ENCODE data around the gene NOC4L.

Gene NOC4L

DNA sequence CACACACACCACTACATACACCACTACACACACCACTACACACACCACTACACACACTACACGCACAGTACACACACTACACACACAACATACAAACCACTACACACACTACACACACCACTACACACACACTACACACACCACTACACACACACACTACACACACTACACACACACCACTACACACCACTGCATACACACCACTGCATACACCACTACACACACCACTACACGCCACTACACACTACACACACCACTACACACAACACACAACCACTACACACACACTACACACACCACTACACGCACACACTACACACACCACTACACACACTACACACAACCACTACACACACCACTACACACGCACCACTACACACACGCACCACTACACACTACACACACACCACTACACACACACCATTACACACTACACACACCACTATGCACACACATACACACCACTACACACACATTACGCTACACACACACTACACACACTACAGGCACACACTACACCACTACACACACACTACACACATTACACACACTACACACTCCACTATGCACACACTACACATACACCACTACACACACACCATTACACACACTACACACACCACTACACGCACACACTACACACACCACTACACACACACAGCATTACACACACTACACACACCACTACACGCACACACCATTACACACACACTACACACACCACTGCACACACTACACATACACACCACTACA, 12.5 kb downstream of the NOC4L start:
- Histone ChIP-seq H3K4me3 (ENCODE audit: low read length in 2 of 2) (no peak overlapping the region), H3K4me1 (ENCODE audit: control insufficient read depth in 2 of 2, insufficient read depth in 2 of 2, low read length in 2 of 2) (peaks cover 4 to 6% of the 10 kb centered on the region in 2 donors), H3K27ac (ENCODE audit: low read depth in 2 of 2, low read length in 2 of 2) (no peak overlapping the region), H3K36me3 (ENCODE audit: control insufficient read depth in 2 of 2, insufficient read depth in 2 of 2, low read length in 2 of 2) (peaks cover 19% of the 10 kb centered on the region in 2 donors), H3K9me3 (ENCODE audit: control insufficient read depth in 2 of 2, low read length in 2 of 2) (no peaks in the 10 kb centered on the region), H3K9ac (ENCODE audit: low read depth in 1 of 2, low read length in 2 of 2) (no peak overlapping the region), H3K27me3 (ENCODE audit: control insufficient read depth in 2 of 2, insufficient read depth in 2 of 2, low read length in 2 of 2) (no peaks in the 10 kb centered on the region)

DNA sequence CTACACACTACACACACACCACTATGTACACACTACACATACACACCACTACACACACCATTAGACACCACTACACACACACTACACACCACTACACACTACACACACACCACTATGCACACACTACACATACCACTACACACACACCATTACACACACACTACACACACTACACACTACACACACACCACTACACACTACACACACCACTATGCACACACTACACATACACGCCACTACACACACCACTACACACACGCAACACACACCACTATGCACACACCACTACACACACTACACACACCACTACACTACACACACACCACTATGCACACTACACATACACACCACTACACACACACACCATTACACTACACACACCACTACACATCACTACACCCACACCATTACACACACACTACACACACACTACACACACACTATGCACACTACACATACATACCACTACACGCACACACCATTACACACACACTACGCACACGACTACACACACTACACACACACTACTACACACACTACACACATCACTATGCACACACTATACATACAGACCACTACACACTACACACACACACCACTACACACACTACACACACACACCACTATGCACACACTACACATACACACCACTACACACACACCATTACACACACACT, 13.6 kb downstream of the NOC4L start:
- Histone ChIP-seq H3K36me3 (ENCODE audit: control insufficient read depth in 2 of 2, insufficient read depth in 2 of 2, low read length in 2 of 2) (peaks cover 19% of the 10 kb centered on the region in 2 donors), H3K4me3 (ENCODE audit: low read length in 2 of 2) (no peak overlapping the region), H3K27ac (ENCODE audit: low read depth in 2 of 2, low read length in 2 of 2) (no peak overlapping the region), H3K4me1 (ENCODE audit: control insufficient read depth in 2 of 2, insufficient read depth in 2 of 2, low read length in 2 of 2) (peaks cover 4 to 6% of the 10 kb centered on the region in 2 donors), H3K9me3 (ENCODE audit: control insufficient read depth in 2 of 2, low read length in 2 of 2) (no peaks in the 10 kb centered on the region), H3K9ac (ENCODE audit: low read depth in 1 of 2, low read length in 2 of 2) (no peak overlapping the region), H3K27me3 (ENCODE audit: control insufficient read depth in 2 of 2, insufficient read depth in 2 of 2, low read length in 2 of 2) (no peaks in the 10 kb centered on the region)

DNA sequence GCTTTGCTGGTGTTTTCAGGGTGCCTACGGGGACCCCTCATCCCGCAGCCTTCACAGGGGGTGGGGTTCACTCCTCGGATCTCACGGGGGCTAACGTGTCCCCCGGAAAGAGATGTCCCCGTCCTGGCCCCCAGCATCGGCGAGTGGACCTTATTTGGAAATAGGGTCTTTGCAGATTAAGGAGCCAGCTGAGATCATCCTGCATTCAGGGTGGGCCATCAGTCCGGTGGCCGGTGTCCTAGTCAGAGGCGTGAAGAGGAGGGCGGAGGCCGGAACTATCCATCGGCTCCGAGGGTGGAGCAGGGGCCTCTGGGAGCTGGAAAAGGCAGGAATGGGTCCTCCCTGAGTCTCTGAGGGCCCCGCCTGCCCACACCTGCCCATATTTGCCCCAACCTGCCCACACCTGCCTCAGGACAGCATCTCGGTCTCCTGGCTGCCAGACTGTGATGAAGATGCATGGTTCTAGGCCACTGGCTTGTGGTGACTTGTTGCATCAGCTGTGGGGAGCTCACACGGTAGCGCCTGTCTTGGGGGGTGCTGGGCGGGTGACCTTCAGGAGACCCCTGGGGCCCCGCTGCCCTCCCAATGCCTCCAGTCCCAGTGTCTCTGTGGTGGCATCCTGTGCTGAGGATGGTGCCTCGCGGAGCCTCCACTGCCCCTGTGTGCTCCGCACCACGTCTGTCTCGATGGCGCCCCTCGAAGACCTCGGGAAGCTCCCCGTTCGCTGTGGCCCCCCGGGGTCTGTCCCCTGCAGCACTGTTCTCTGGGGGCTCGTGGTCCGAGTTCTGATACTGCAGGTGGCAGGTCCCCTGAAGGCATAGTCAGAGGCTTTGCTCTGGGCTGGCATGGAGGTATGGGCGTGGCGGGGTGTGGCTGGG, 14.7 kb downstream of the NOC4L start:
- peaks cover 3 to 5% of the 10 kb centered on the region in 2 donors for H3K4me1 ChIP-seq (ENCODE audit: control insufficient read depth in 2 of 2, insufficient read depth in 2 of 2, low read length in 2 of 2)
- no peaks in the 10 kb centered on the region for H3K27me3 ChIP-seq (ENCODE audit: control insufficient read depth in 2 of 2, insufficient read depth in 2 of 2, low read length in 2 of 2)
- H3K27ac ChIP-seq (ENCODE audit: low read depth in 2 of 2, low read length in 2 of 2), result no peak overlapping the region
- H3K36me3 ChIP-seq (ENCODE audit: control insufficient read depth in 2 of 2, insufficient read depth in 2 of 2, low read length in 2 of 2), result peaks cover 19% of the 10 kb centered on the region in 2 donors
- H3K9ac ChIP-seq (ENCODE audit: low read depth in 1 of 2, low read length in 2 of 2), result no peak overlapping the region
- no peak overlapping the region for H3K4me3 ChIP-seq (ENCODE audit: low read length in 2 of 2)
- H3K9me3 ChIP-seq (ENCODE audit: control insufficient read depth in 2 of 2, low read length in 2 of 2), result no peaks in the 10 kb centered on the region

DNA sequence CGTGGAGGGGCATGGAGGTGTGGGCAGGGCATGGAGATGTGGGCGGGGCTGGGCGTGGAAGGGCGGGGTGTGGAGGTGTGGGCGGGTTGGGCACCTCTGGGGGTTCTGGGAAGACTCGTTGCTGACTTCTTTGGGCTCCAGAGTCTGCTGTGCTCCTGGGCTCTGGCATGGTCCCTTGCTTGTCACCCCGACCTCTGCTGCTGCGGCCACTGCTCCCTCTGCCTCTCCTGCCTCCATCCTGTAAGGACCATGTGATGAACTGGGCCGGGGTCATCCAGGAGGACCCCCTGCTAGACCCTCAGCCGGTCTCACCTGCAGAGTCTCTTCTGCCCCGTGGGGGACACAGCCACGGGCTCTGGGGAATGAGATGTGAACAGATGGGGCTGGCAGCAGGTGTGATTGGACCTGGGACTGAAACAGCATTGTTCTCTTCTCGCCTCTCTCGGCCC, 15.3 kb downstream of the NOC4L start:
- Histone ChIP-seq H3K9ac (ENCODE audit: low read depth in 1 of 2, low read length in 2 of 2) (no peak overlapping the region), H3K4me3 (ENCODE audit: low read length in 2 of 2) (no peak overlapping the region), H3K27me3 (ENCODE audit: control insufficient read depth in 2 of 2, insufficient read depth in 2 of 2, low read length in 2 of 2) (no peaks in the 10 kb centered on the region), H3K9me3 (ENCODE audit: control insufficient read depth in 2 of 2, low read length in 2 of 2) (no peaks in the 10 kb centered on the region), H3K36me3 (ENCODE audit: control insufficient read depth in 2 of 2, insufficient read depth in 2 of 2, low read length in 2 of 2) (peaks cover 19% of the 10 kb centered on the region in 2 donors), H3K4me1 (ENCODE audit: control insufficient read depth in 2 of 2, insufficient read depth in 2 of 2, low read length in 2 of 2) (no peaks in the 10 kb centered on the region), H3K27ac (ENCODE audit: low read depth in 2 of 2, low read length in 2 of 2) (no peak overlapping the region)

GRCh38 chr12:132160016-132160415, 15.8 kb downstream of the NOC4L start:
- Histone ChIP-seq H3K4me3 (ENCODE audit: low read length in 2 of 2) (no peak overlapping the region), H3K9ac (ENCODE audit: low read depth in 1 of 2, low read length in 2 of 2) (no peak overlapping the region)

GRCh38 chr12:132160601-132161035, 16.4 kb downstream of the NOC4L start:
- Histone ChIP-seq H3K27me3 (ENCODE audit: control insufficient read depth in 2 of 2, insufficient read depth in 2 of 2, low read length in 2 of 2) (no peaks in the 10 kb centered on the region), H3K36me3 (ENCODE audit: control insufficient read depth in 2 of 2, insufficient read depth in 2 of 2, low read length in 2 of 2) (peaks cover 19% of the 10 kb centered on the region in 2 donors), H3K4me1 (ENCODE audit: control insufficient read depth in 2 of 2, insufficient read depth in 2 of 2, low read length in 2 of 2) (no peaks in the 10 kb centered on the region), H3K9me3 (ENCODE audit: control insufficient read depth in 2 of 2, low read length in 2 of 2) (no peaks in the 10 kb centered on the region), H3K27ac (ENCODE audit: low read depth in 2 of 2, low read length in 2 of 2) (no peak overlapping the region), H3K9ac (ENCODE audit: low read depth in 1 of 2, low read length in 2 of 2) (no peak overlapping the region), H3K4me3 (ENCODE audit: low read length in 2 of 2) (no peak overlapping the region)

More at GRCh38 chr12:132160016-132160415, 15.8 kb downstream of the NOC4L start:
- Histone ChIP-seq H3K4me1 (ENCODE audit: control insufficient read depth in 2 of 2, insufficient read depth in 2 of 2, low read length in 2 of 2) (no peaks in the 10 kb centered on the region), H3K36me3 (ENCODE audit: control insufficient read depth in 2 of 2, insufficient read depth in 2 of 2, low read length in 2 of 2) (peaks cover 19% of the 10 kb centered on the region in 2 donors), H3K9me3 (ENCODE audit: control insufficient read depth in 2 of 2, low read length in 2 of 2) (no peaks in the 10 kb centered on the region), H3K27me3 (ENCODE audit: control insufficient read depth in 2 of 2, insufficient read depth in 2 of 2, low read length in 2 of 2) (no peaks in the 10 kb centered on the region), H3K27ac (ENCODE audit: low read depth in 2 of 2, low read length in 2 of 2) (no peak overlapping the region)

DNA sequence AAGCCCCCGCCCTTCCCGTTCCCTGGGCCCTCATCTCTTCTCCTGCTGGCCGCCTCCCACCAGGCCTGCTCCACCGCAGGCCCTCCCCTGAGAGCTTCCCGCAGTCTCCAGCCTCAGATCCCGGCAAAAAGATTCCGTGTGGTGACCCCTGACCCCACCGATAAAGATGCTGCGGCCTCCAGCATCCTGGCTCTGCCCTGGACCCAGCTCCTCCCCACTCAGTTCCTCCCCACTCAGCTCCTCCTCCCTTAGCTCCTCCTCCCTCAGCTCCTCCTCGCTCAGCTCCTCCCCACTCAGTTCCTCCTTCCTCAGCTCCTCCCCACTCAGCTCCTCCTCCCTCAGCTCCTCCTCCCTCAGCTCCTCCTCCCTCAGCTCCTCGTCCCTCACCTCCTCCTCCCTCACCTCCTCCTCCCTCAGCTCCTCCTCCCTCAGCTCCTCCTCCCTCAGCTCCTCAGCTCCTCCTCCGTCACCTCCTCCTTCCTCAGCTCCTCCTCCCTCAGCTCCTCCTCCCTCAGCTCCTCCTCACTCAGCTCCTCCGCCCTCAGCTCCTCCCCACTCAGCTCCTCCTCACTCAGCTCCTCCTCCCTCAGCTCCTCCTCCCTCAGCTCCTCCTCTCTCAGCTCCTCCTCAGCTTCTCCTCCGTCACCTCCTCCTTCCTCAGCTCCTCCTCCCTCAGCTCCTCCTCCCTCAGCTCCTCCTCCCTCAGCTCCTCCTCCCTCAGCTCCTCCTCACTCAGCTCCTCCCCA, 17.0 kb downstream of the NOC4L start:
- Histone ChIP-seq H3K9me3 (ENCODE audit: control insufficient read depth in 2 of 2, low read length in 2 of 2) (no peaks in the 10 kb centered on the region), H3K4me1 (ENCODE audit: control insufficient read depth in 2 of 2, insufficient read depth in 2 of 2, low read length in 2 of 2) (no peaks in the 10 kb centered on the region), H3K27ac (ENCODE audit: low read depth in 2 of 2, low read length in 2 of 2) (no peak overlapping the region), H3K9ac (ENCODE audit: low read depth in 1 of 2, low read length in 2 of 2) (no peak overlapping the region), H3K27me3 (ENCODE audit: control insufficient read depth in 2 of 2, insufficient read depth in 2 of 2, low read length in 2 of 2) (no peaks in the 10 kb centered on the region), H3K36me3 (ENCODE audit: control insufficient read depth in 2 of 2, insufficient read depth in 2 of 2, low read length in 2 of 2) (peaks cover 16 to 17% of the 10 kb centered on the region in 2 donors), H3K4me3 (ENCODE audit: low read length in 2 of 2) (no peak overlapping the region)

DNA sequence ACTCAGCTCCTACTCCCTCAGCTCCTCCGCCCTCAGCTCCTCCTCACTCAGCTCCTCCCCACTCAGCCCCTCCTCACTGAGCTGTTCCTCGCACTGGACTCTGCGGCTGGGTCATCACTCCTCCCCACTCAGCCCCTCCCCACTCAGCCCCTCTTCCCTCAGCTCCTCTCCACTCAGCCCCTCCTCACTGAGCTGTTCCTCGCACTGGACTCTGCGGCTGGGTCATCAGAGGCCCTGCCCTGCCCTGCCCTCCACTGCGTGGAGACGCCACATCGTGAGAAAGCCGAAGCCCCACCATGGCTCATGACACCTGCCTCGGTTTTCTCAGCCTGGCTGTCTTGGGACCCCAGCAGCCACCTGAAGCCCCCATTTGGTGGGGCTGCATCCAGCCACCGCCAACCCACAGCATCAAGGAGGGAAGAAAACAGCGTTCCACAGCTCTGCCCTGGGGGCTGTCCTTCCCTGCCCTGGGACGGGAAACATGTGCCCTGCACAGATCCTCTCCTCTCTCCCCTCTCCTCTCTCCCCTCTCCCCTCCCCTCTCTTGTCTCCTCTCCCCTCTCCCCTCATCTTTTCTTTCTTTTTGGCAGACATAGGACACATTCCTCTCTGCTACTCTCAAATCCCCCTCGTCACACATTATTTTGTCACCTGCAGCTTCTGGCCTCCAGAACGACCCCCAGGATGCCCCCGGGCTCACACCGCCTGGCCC, 17.7 kb downstream of the NOC4L start:
- H3K4me3 ChIP-seq (ENCODE audit: low read length in 2 of 2), result no peak overlapping the region

GRCh38 chr12:132162508-132163031, 18.3 kb downstream of the NOC4L start:
- peaks cover 4 to 5% of the 10 kb centered on the region in 2 donors for H3K36me3 ChIP-seq (ENCODE audit: control insufficient read depth in 2 of 2, insufficient read depth in 2 of 2, low read length in 2 of 2)
- no peaks in the 10 kb centered on the region for H3K9me3 ChIP-seq (ENCODE audit: control insufficient read depth in 2 of 2, low read length in 2 of 2)
- H3K27me3 ChIP-seq (ENCODE audit: control insufficient read depth in 2 of 2, insufficient read depth in 2 of 2, low read length in 2 of 2), result no peaks in the 10 kb centered on the region
- H3K27ac ChIP-seq (ENCODE audit: low read depth in 2 of 2, low read length in 2 of 2), result no peak overlapping the region
- H3K4me1 ChIP-seq (ENCODE audit: control insufficient read depth in 2 of 2, insufficient read depth in 2 of 2, low read length in 2 of 2), result no peaks in the 10 kb centered on the region
- H3K9ac ChIP-seq (ENCODE audit: low read depth in 1 of 2, low read length in 2 of 2), result no peak overlapping the region
- no peak overlapping the region for H3K4me3 ChIP-seq (ENCODE audit: low read length in 2 of 2)

More for the DNA sequence above, 17.7 kb downstream of the NOC4L start:
- Histone ChIP-seq H3K27me3 (ENCODE audit: control insufficient read depth in 2 of 2, insufficient read depth in 2 of 2, low read length in 2 of 2) (no peaks in the 10 kb centered on the region), H3K27ac (ENCODE audit: low read depth in 2 of 2, low read length in 2 of 2) (no peak overlapping the region), H3K9ac (ENCODE audit: low read depth in 1 of 2, low read length in 2 of 2) (no peak overlapping the region), H3K36me3 (ENCODE audit: control insufficient read depth in 2 of 2, insufficient read depth in 2 of 2, low read length in 2 of 2) (peaks cover 9% of the 10 kb centered on the region in 2 donors), H3K9me3 (ENCODE audit: control insufficient read depth in 2 of 2, low read length in 2 of 2) (no peaks in the 10 kb centered on the region), H3K4me1 (ENCODE audit: control insufficient read depth in 2 of 2, insufficient read depth in 2 of 2, low read length in 2 of 2) (no peaks in the 10 kb centered on the region)
